Mesenchymal stem cell (in vitro differentiated cells and primary cell): Measurements from ENCODE around the gene NRXN3.

Source experiments
- DNase-seq: peaks from one replicate; pipeline ENCODE4 v3.0.0-alpha.2; 2013
- H2AFZ ChIP-seq: one replicate; pipeline ENCODE4 v1.6.1; 2013; ENCODE audit warnings: low read depth, mild to moderate bottlenecking, control low read depth, inconsistent platforms, low read length, moderate library complexity
- H2AK5ac ChIP-seq: 2 replicates; pipeline ENCODE4 v1.6.1; 2013; ENCODE audit warnings: low read length, moderate library complexity, mild to moderate bottlenecking, inconsistent platforms; ENCODE audit not compliant: severe bottlenecking
- H2BK120ac ChIP-seq: one replicate; pipeline ENCODE4 v1.6.1; 2013; ENCODE audit warnings: low read depth, mild to moderate bottlenecking, inconsistent platforms, low read length, moderate library complexity
- H2BK12ac ChIP-seq, 2 experiments: one replicate each; pipeline ENCODE4 v1.6.1; 2013; ENCODE audit warnings: inconsistent platforms in 2 of 2, low read length in 2 of 2, mild to moderate bottlenecking in 2 of 2, moderate library complexity in 2 of 2, control low read depth in 1 of 2
- H2BK15ac ChIP-seq: one replicate; pipeline ENCODE4 v1.6.1; 2013; ENCODE audit warnings: mild to moderate bottlenecking, low read depth, inconsistent platforms; ENCODE audit not compliant: poor library complexity, severe bottlenecking
- H2BK5ac ChIP-seq: 2 replicates; pipeline ENCODE4 v1.6.1; 2013; ENCODE audit warnings: low read depth, mild to moderate bottlenecking, low read length, control low read depth, inconsistent platforms; ENCODE audit not compliant: poor library complexity, severe bottlenecking
- H3K14ac ChIP-seq, 2 experiments: one replicate each; pipeline ENCODE4 v1.6.1; 2013; ENCODE audit warnings: inconsistent platforms in 2 of 2, low read length in 2 of 2, control low read depth in 1 of 2, mild to moderate bottlenecking in 1 of 2, moderate library complexity in 1 of 2
- H3K18ac ChIP-seq, 2 experiments: one replicate each; pipeline ENCODE4 v1.6.1; 2013; ENCODE audit warnings: inconsistent platforms in 2 of 2, low read length in 2 of 2, control low read depth in 1 of 2, low read depth in 1 of 2, mild to moderate bottlenecking in 1 of 2
- H3K23ac ChIP-seq, 2 experiments: one replicate each; pipeline ENCODE4 v1.6.1; 2013; ENCODE audit warnings: inconsistent platforms in 2 of 2, low read length in 2 of 2, mild to moderate bottlenecking in 2 of 2, moderate library complexity in 2 of 2, control low read depth in 1 of 2
- H3K27ac ChIP-seq: 2 replicates; pipeline ENCODE4 v1.5.1; 2013; ENCODE audit warnings: mild to moderate bottlenecking, moderate library complexity, low read length, control low read depth, inconsistent platforms; ENCODE audit not compliant: poor library complexity, severe bottlenecking
- H3K27me3 ChIP-seq, 2 experiments: 2 replicates each; pipeline versions ENCODE4 v1.6.1 to v1.7.0; 2013; ENCODE audit warnings: low read length in 2 of 2, mild to moderate bottlenecking in 2 of 2, moderate library complexity in 2 of 2, control low read depth in 1 of 2, inconsistent platforms in 1 of 2; ENCODE audit not compliant: control insufficient read depth in 1 of 2, insufficient read depth in 1 of 2
- H3K36me3 ChIP-seq, 2 experiments: 2 replicates each; pipeline versions ENCODE4 v1.6.1 to v1.7.0; 2013; ENCODE audit warnings: low read length in 2 of 2, control low read depth in 1 of 2, inconsistent platforms in 1 of 2, low read depth in 1 of 2, mild to moderate bottlenecking in 1 of 2; ENCODE audit not compliant: insufficient read depth in 2 of 2, control insufficient read depth in 1 of 2
- H3K4ac ChIP-seq, 2 experiments: one replicate each; pipeline ENCODE4 v1.6.1; 2013; ENCODE audit warnings: inconsistent platforms in 2 of 2, low read length in 2 of 2, mild to moderate bottlenecking in 2 of 2, moderate library complexity in 2 of 2, control low read depth in 1 of 2, low read depth in 1 of 2
- H3K4me1 ChIP-seq: 2 replicates; pipeline ENCODE4 v1.6.1; 2013; ENCODE audit warnings: low read depth, low read length, control low read depth; ENCODE audit not compliant: control insufficient read depth, insufficient read depth
- H3K4me2 ChIP-seq: 2 replicates; pipeline ENCODE4 v1.6.1; 2013; ENCODE audit warnings: low read length, mild to moderate bottlenecking, inconsistent platforms; ENCODE audit not compliant: poor library complexity, severe bottlenecking
- H3K4me3 ChIP-seq, 2 experiments: 2 replicates each; pipeline versions ENCODE4 v1.5.1 to v1.7.0; 2013; ENCODE audit warnings: low read length in 2 of 2, mild to moderate bottlenecking in 2 of 2, control low read depth in 1 of 2, low read depth in 1 of 2; ENCODE audit not compliant: insufficient read depth in 1 of 2
- H3K79me1 ChIP-seq: replicated peaks from 2 replicates; pipeline ENCODE4 v1.6.1; 2013; ENCODE audit warnings: mild to moderate bottlenecking, control low read depth, low read length, inconsistent platforms; ENCODE audit not compliant: poor library complexity, severe bottlenecking
- H3K9ac ChIP-seq: 2 replicates; pipeline ENCODE4 v1.7.0; 2013; ENCODE audit warnings: mild to moderate bottlenecking, low read length, moderate library complexity
- H3K9me3 ChIP-seq: 2 replicates; pipeline ENCODE4 v1.7.0; 2013; ENCODE audit warnings: mild to moderate bottlenecking, low read length; ENCODE audit not compliant: control insufficient read depth
- H4K8ac ChIP-seq: one replicate; pipeline ENCODE4 v1.6.1; 2013; ENCODE audit warnings: inconsistent platforms, mild to moderate bottlenecking, low read length, moderate library complexity
- H4K91ac ChIP-seq: one replicate; pipeline ENCODE4 v1.6.1; 2013; ENCODE audit warnings: mild to moderate bottlenecking, low read length, inconsistent platforms
- WGBS: methylation state at CpG from one replicate; pipeline ENCODE4 v1.1.7; 2013; ENCODE audit warnings: mixed read lengths; 5-methylcytosine and 5-hydroxymethylcytosine counted together

NRXN3 gene

DNA sequence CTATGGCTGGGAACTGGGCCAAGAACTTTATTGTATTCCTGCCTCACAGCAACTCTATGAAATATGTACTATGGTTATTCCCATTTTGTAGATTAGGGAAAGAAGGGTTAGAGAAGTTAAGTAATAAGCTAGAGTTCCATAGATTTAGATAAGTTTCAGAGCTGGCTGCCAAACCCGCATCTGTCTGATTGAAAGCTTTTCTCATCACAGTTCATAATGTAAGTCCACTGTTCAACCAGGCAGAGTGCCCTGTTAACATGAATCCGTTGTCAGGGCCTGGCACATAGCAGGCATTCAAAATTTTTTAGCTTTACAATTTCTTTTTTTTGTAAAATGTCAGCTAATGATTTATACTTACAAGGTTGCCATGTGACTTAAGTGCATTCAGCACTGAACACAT is 467.3 kb downstream of the NRXN3 start:
- H2BK12ac ChIP-seq, result no peak overlapping the region
- no peak overlapping the region for H2BK120ac ChIP-seq
- no peak overlapping the region for H2AFZ ChIP-seq
- no peak for DNase-seq
- no peak overlapping the region for H4K91ac ChIP-seq
- no peaks in the 10 kb centered on the region for H3K36me3 ChIP-seq
- WGBS, result 83% methylated on average over 1 of the region's 2 CpGs
- no peak overlapping the region for H2BK15ac ChIP-seq
- no peak overlapping the region for H2BK5ac ChIP-seq
- H3K9ac ChIP-seq, result no peak overlapping the region
- no peak overlapping the region for H2AK5ac ChIP-seq
- H3K4ac ChIP-seq, result no peak overlapping the region
- H3K14ac ChIP-seq, result no peak overlapping the region
- H3K9me3 ChIP-seq, result peaks cover 6% of the 10 kb centered on the region
- H3K23ac ChIP-seq, result no peak overlapping the region
- no peaks in the 10 kb centered on the region for H3K4me1 ChIP-seq
- no peak overlapping the region for H3K4me3 ChIP-seq
- H4K8ac ChIP-seq, result no peak overlapping the region
- no peaks in the 10 kb centered on the region for H3K27me3 ChIP-seq
- H3K27ac ChIP-seq, result no peak overlapping the region
- H3K79me1 ChIP-seq, result no peaks in the 10 kb centered on the region
- H3K4me2 ChIP-seq, result no peak overlapping the region
- H3K18ac ChIP-seq, result no peak overlapping the region

- no peak overlapping the region for H2BK15ac ChIP-seq
- H3K14ac ChIP-seq, result no peak overlapping the region
- H3K4me2 ChIP-seq, result no peak overlapping the region
- no peaks in the 10 kb centered on the region for H3K4me1 ChIP-seq
- H3K9me3 ChIP-seq, result peaks cover 6% of the 10 kb centered on the region
- 16% methylated on average over 5 of the region's 5 CpGs for WGBS
- H2AK5ac ChIP-seq, result no peak overlapping the region
- no peak overlapping the region for H3K4me3 ChIP-seq
- H3K27ac ChIP-seq, result no peak overlapping the region
- no peaks in the 10 kb centered on the region for H3K36me3 ChIP-seq
- H2BK120ac ChIP-seq, result no peak overlapping the region
- H3K27me3 ChIP-seq, result no peaks in the 10 kb centered on the region
- H3K79me1 ChIP-seq, result no peaks in the 10 kb centered on the region
- no peak overlapping the region for H4K91ac ChIP-seq
- H2AFZ ChIP-seq, result no peak overlapping the region
- H3K23ac ChIP-seq, result no peak overlapping the region
- no peak overlapping the region for H3K9ac ChIP-seq
- no peak overlapping the region for H2BK5ac ChIP-seq
- H4K8ac ChIP-seq, result no peak overlapping the region
- no peak for DNase-seq
- no peak overlapping the region for H3K18ac ChIP-seq
- H2BK12ac ChIP-seq, result no peak overlapping the region
- no peak overlapping the region for H3K4ac ChIP-seq
Observed at GRCh38 chr14:78637908-78638475, 467.8 kb downstream of the NRXN3 start.

GRCh38 chr14:78638926-78639325 is 468.8 kb downstream of the NRXN3 start:
- Histone ChIP-seq H4K91ac (no peak overlapping the region), H3K4me3 (no peak overlapping the region), H3K4me2 (no peak overlapping the region), H2BK5ac (no peak overlapping the region), H3K9ac (no peak overlapping the region), H2AK5ac (no peak overlapping the region), H3K4ac (no peak overlapping the region), H3K36me3 (no peaks in the 10 kb centered on the region), H3K18ac (no peak overlapping the region), H2AFZ (no peak overlapping the region), H2BK12ac (no peak overlapping the region), H3K27me3 (no peaks in the 10 kb centered on the region), H3K79me1 (no peaks in the 10 kb centered on the region), H3K9me3 (peaks cover 6% of the 10 kb centered on the region), H2BK120ac (no peak overlapping the region), H3K14ac (no peak overlapping the region), H4K8ac (no peak overlapping the region), H3K4me1 (no peaks in the 10 kb centered on the region), H2BK15ac (no peak overlapping the region), H3K23ac (no peak overlapping the region), H3K27ac (no peak overlapping the region)
- WGBS, result 38% methylated on average over 3 of the region's 3 CpGs
- no peak for DNase-seq

GRCh38 chr14:78644824-78645559 is 474.8 kb downstream of the NRXN3 start:
- Histone ChIP-seq H3K4me1 (no peaks in the 10 kb centered on the region), H2BK12ac (no peak overlapping the region), H3K4ac (no peak overlapping the region), H4K8ac (no peak overlapping the region), H3K23ac (no peak overlapping the region), H3K14ac (no peak overlapping the region), H3K79me1 (no peaks in the 10 kb centered on the region), H3K4me2 (no peak overlapping the region), H2AK5ac (no peak overlapping the region), H2BK5ac (no peak overlapping the region), H3K36me3 (no peaks in the 10 kb centered on the region), H3K27ac (no peak overlapping the region), H3K4me3 (no peak overlapping the region), H2BK120ac (no peak overlapping the region), H3K9ac (no peak overlapping the region), H2AFZ (no peak overlapping the region), H3K9me3 (no peaks in the 10 kb centered on the region), H3K18ac (no peak overlapping the region), H4K91ac (no peak overlapping the region), H3K27me3 (no peaks in the 10 kb centered on the region), H2BK15ac (no peak overlapping the region)
- 80% methylated on average over 21 of the region's 22 CpGs for WGBS
- DNase-seq, result no peak
